Medulla oblongata (tissue), 1 donor: ENCODE results near the gene GPRC5C.
A peak's percentile ranks its signal among the peaks of the same experiment; 100 is the strongest.
"Not testable (repeated sequence)": the region's sequence is repeated elsewhere in the genome, so short reads cannot be mapped to it uniquely, and the experiment has no call there.

ENCODE experiments used
- DNase-seq: peaks from one replicate; pipeline ENCODE4 v3.0.0-alpha.2; 2015; ENCODE audit errors: extremely low spot score

The GPRC5C gene

DNA sequence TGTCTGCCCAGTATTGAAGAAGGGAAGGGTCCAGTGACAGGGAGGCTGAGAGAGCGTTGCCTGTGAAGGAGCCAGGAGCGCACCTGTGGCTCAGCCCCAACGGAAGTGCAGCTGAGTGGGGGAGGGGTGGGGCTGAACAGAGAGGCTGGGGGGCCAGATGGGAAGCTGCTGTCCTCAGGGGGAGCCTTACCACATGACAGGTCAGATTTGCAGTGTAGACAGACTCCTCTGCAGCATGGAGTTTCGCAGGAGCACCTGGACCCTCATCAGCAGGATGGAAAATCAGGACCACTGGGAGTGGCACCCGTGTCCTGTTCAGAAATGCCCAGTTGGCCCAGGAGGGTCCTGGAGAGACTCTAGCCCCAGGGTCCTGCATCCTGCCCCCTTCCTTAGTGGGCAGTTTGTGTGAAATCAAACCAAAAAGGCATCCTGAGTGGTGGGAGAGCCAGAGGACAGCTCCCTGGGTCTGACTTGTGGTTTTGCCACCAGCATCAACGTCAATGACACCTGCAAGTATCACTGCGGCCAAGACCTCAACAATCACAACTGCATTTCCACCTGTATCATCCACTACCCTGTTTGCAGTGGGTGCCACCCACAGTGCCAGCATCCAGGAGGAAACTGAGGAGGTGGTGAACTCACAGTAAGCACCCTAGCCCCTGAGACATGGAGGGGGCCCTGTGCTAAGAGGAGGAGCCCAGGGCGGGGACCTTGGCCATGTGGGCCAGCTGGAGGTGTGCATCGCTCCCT lies 42.3 kb downstream of the GPRC5C start:
- no peak for DNase-seq

DNA sequence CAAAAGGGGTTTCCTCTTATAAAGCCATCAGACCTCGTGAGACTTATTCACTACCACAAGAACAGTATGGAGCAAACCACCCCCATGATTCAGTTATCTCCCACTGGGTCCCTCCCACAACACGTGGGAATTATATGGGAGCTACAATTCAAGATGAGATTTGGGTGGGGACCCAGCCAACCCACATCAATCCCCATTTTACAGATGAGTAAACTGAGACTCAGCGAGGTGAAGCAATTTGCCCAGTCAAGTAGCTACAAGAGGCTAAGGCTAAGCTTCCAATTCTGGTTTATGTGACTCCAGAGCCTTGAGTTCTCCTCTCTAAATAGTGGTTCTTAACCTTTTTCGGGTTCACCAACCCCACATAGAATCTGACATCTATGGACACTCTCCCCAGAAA lies 43.3 kb downstream of the GPRC5C start:
- no peak for DNase-seq

DNA sequence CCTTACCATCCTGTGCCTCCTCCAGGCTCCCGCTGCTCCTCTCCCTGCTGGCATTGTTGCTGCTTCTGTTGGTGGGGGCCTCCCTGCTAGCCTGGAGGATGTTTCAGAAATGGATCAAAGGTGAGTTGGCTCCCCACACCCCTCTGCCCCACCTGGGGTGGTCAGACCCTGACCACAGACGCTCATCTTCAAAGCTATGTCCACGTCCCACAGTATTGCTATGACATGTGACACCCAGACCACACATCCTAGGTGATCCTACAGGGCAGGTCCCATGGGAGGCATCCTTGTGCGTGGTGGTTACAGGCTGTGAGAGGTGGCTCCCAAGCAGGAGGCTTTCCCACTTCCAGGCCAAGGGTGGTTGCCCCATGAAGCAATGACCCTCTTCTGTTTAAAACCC lies 45.5 kb downstream of the GPRC5C start:
- no peak for DNase-seq

DNA sequence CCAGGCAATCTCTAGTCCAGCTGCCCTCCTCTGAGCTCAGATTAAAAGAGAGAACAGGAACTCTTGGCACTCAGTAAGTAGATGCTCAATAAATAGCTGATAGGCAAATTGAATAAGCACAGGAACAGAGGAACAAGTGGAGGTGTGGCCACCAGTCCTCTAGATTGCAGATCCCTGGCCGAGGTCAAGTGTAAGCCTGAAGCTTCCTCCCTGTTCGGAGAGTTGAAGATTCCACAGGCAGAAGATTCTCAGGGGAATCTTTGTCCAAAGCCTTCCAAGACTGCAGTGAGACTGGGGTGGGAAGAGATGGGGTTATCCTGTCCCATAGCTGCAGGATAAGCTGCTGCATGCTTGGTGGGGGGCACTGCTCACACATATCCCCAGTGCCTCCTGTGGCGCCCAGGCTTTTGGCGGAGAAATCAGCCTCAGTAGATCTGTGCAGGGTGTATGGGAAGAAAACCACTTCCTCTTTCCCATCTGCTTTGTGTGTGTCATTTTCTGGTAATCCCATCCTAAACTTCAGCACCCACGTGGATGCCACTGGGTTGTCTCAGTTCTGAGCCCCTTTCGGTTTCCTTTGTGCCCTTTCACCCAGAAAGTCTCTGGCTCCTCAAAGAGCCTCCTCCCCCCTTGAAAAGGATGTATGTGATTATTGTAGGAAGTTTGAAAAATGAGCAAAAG lies 46.7 kb downstream of the GPRC5C start:
- peak; percentile 74 for DNase-seq

DNA sequence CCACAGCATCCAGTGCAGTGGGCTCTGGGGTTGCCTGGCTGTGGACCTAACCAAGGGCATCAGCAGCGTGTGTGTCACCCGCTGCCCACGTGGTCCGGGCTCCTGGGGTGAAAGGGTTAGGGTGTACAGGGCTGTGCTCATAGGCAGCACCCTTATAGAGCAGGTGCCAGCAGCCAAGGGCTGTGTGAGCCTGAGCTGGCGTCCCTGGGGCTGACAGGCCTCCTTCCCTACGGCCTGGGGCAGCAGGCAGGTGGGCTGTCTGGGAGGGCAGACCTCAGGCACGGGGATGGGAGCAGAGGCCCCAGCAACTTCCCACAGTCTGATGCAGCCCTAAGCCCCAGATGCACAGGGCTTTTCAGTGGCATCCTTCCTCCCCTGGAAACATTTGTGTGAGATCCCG lies 48.4 kb downstream of the GPRC5C start:
- no peak for DNase-seq

DNA sequence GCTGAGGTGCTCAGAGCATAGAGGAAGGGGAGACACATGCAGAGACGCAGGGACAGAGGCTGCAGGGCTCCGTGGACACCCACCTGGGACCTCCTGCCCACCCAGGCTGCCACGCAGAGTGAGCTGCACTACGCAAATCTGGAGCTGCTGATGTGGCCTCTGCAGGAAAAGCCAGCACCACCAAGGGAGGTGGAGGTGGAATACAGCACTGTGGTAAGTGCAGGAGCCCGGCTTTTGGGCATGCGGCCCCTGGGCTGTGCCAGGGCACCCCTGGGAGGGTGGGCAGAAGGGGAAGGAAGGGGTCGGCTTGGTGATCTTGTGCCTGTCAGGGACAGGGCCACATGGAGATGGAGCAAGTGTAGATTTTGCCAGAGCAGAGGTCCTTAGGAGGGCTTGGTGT lies 49.7 kb downstream of the GPRC5C start:
- no peak for DNase-seq

DNA sequence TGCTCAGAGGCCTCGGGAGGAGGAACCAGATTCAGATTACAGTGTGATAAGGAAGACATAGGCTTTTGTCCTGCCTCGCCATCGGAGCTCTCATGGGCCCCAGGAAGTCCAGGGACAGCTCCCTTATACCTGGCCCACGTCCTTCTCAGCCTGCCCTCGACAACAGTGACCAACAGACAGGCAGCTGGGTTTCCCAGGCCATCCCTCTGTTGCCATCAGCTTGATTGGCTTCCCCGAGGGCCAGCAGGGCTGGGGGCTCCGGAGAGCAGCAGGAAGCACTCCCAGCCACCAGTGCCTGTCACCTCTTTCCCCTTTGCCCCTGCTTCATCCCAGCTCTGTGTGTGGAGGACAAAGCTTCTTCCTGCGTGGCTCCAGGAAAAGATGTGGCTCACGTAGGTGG lies 52.2 kb downstream of the GPRC5C start:
- no peak for DNase-seq

DNA sequence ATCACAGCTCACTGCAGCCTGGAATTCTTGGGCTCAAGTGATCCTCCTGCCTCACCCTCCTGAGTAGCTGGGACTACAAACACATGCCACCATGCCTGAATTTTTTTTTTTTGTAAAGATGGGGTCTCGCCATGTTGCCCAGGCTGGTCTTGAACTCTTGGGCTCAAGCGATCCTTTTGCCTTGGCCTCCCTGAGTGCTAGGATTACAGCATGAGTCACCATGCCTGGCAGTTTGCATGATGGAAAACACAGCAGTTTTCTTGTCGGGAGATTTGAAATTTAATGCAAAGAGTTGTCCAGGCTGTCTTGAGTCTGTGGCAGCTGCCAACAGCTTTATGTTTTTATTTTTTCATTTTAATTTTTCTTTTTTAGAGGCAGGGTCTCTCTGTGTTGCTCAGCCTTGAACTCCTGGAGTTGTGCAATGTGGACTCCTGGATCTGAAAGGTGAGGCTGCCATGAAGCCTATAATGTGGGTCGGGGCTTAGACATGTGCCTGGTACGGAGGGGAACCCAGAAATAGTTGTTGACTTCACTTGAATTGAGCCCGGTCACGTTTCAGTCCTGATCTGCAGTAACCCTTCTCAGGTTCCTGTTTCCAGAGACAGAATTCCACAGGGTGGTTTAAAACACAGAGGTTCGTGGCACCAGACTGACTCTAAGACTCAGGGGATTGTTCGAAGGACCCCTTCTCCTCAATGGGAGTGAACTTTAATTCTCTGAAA lies 53.3 kb downstream of the GPRC5C start:
- no peak for DNase-seq

DNA sequence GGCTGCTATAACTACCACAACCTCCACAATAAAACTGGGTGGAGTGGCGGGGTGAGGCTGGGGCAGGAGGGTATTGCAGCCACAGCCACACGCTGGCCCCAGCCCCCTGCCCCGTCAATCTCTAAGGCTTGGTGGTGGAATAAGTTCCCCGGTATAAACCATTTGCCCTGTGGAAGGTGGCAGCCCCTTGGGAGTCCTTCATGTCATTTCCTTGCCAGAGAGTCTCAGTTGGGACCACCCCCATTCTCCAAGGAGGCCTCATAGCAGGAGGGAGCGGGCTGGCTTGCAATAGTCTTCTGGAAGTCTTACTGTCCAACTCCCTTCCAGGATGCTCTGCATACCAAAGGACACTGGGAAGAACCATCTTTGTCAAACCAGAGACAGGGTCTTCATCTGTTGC lies 54.0 kb downstream of the GPRC5C start:
- no peak for DNase-seq

DNA sequence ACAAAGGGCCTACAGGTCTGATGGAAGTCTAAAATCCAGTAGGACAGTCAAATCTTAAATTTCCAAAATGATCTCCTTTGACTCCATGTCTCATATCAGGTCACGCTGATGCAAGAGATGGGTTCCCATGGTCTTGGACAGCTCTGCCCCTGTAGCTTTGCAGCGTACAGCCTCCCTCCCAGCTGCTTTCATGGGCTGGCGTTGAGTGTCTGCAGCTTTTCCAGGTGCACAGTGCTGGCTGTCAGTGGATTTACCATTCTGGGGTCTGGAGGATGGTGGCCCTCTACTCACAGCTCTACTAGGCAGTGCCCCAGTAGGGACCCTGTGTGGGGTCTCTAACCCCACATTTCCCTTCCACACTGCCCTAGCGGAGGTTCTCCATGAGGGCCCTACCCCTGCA lies 56.4 kb downstream of the GPRC5C start:
- DNase-seq: not testable (repeated sequence)

DNA sequence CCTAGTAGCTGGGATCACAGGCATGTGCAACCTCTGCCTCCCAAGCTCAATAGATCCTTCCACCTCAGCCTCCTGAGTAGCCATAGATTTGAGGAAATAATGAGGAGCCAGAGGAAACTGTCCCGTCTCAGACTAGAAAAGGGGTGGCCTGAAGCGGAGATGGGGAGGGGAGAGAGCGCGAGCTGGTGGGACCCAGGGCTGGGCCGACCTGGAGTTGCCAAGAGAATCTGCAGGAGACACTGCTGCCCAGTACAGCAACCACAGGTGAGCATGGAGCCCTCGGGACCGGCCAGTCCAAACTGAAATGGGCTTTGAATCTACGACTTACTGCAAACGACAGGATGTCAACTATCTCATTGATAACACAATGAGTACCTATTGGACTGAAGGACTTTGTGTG lies 58.8 kb downstream of the GPRC5C start:
- DNase-seq: no peak

DNA sequence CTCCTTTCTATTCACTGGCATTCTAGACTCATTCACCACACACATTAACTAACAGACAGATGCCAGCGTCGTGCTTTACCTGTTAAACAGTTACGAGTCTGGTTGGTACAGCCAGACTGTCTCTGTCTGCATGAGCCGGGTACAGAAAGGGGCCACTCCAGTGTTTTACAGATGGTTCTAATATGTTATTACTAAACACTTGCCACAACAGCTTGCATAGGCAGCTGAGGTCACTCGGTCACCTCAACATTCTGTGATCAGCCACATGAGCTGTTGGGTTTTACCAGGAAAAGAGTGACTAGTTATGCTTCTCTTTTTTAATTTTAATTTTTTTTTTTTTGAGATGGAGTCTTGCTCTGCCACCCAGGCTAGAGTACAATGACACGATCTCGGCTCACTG lies 59.7 kb downstream of the GPRC5C start:
- DNase-seq: no peak

DNA sequence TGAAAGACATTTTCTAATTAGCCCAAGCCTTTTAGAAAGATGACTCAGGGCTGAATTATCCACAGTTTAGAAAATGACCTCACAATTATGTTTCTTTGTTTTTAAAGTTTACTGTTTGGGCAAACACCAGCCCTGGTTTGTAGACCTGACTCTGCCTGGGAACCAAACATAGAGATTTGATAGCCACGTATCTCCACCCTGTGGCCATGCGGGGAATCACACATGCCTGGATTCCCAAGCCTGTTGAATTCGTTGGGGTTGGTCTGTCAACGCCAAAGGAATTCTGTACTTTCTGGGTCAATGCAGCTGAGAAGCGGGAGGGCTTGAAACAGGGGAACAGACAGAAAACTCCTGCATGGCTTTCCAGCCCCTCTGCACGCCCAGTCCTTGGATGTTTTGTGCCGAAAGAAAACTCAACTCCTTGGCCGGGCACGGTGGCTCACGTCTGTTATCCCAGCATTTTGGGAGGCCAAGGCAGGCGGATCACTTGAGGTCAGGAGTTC lies 61.5 kb downstream of the GPRC5C start:
- DNase-seq: peak; percentile 84
